ENCODE measurements around the gene LMO7.

Gene LMO7

DNA sequence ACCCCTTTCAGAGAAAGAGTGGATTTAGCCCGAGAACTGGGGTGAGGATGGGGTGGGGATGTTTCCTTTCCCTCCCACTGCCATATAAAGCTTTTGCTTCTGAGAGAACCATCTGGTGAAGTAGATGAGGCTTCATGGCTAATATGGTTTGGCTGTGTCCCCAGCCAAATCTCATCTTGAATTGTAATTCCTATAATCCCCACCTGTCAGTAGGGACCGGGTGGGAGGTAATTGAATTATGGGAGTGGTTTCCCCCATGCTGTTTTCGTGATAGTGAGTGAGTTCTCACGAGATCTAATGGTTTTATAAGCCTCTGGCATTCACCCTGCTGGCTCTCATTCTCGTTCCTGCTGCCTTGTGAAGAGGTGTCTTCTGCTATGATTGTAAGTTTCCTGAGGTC lies 270.9 kb downstream of the LMO7 start:
- no peak for DNase-seq

DNA sequence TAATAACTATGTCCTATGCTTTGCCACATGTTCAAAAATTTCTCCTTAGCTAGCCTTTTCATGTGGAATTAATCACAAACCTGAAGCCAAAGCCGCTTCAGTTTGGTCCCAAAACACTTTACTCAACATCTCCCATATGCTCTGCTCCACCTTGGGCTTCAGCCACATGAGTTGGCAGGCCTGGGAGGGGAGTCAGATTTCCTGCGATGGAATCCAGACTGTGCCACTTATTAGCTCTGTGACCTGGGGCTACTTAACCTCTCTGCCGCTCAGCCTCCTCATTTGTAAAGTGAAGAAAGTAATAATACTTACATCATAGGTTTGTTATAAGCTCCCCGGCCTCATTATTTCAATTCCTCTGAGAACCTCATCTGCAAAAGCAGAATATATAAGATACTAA lies 272.0 kb downstream of the LMO7 start:
- DNase-seq = no peak
